WTC11 (cell line): ENCODE data around the gene BEND6.

ENCODE experiments used
- CTCF ChIP-seq: fragments of 200-600 bp; IDR thresholded peaks from 2 replicates; pipeline ENCODE4 v1.8.0; 2022; ENCODE audit warnings: antibody characterized with exemption
- E2F5 ChIP-seq: sonication (generic); formaldehyde crosslinking; IDR thresholded peaks from 2 replicates; pipeline ENCODE4 v1.8.1; 2022; ENCODE audit warnings: mild to moderate bottlenecking, moderate library complexity, missing genetic modification reagents
- ELF4 ChIP-seq: sonication (generic); formaldehyde crosslinking; IDR thresholded peaks from 2 replicates; pipeline ENCODE4 v1.8.1; 2022; ENCODE audit warnings: low read depth, mild to moderate bottlenecking, moderate library complexity, missing genetic modification reagents
- ESRRA ChIP-seq: sonication (generic); formaldehyde crosslinking; IDR thresholded peaks from 2 replicates; pipeline ENCODE4 v1.8.1; 2022; ENCODE audit warnings: mild to moderate bottlenecking, missing genetic modification reagents, borderline replicate concordance
- JUN ChIP-seq: sonication (generic); formaldehyde crosslinking; IDR thresholded peaks from 2 replicates; pipeline ENCODE4 v1.8.0; 2023; ENCODE audit warnings: mild to moderate bottlenecking, missing genetic modification reagents
- NR2C2 ChIP-seq: sonication (generic); formaldehyde crosslinking; IDR thresholded peaks from 2 replicates; pipeline ENCODE4 v1.8.0; 2022; ENCODE audit warnings: mild to moderate bottlenecking, missing genetic modification reagents
- TP53 ChIP-seq: sonication (generic); formaldehyde crosslinking; IDR thresholded peaks from 2 replicates; pipeline ENCODE4 v1.8.1; 2023; ENCODE audit warnings: mild to moderate bottlenecking, missing genetic modification reagents
- ZNF671 ChIP-seq: fragments of 250-450 bp; sonication (Bioruptor Pico); IDR thresholded peaks from 2 replicates; pipeline ENCODE4 v1.8.0; 2021; ENCODE audit warnings: mild to moderate bottlenecking
- TF ChIP-seq, protein P1 (sequence below): sonication (generic); formaldehyde crosslinking; IDR thresholded peaks from 2 replicates; pipeline ENCODE4 v1.8.1; 2023; ENCODE audit warnings: mild to moderate bottlenecking, missing genetic modification reagents
- TF ChIP-seq, protein P2 (sequence below): sonication (generic); formaldehyde crosslinking; IDR thresholded peaks from 2 replicates; pipeline ENCODE4 v1.8.1; 2023; ENCODE audit warnings: mild to moderate bottlenecking, moderate library complexity, missing genetic modification reagents

DNA sequence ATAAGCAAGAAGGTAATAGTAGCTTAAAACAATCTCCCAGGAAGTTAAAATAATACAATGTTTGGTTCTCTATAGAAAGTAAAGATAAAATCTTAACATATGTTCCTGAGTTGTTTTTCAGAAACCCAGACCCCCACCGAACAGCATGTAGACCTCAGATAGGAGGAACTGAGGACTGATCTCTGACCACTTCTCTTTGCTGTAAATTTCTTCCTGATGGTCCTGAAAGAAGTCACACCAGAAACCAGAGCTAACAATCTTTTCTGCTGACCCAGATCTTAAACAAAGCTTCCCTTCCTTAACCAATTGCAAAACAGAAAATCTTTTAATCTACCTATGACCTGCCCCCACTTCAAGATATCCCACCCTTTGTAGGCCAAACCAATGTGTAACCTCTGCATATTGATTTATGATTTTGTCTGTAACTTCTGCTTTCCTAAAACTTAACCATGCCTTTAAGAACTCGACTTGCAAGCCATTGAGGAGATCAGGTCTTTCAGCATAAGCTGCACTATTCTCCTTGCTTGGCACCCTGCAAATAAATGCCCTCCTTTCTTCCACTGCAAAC is 21.9 kb upstream of the BEND6 start:
- TF ChIP-seq ESRRA (no peak), ELF4 (CRISPR knock-in tag) (no peak), CTCF (no peak), JUN (CRISPR knock-in tag) (no peak), ZNF671 (CRISPR knock-in tag) (no peak), NR2C2 (no peak), E2F5 (CRISPR knock-in tag) (no peak), TP53 (no peak)
- TF ChIP-seq, protein P1, sequence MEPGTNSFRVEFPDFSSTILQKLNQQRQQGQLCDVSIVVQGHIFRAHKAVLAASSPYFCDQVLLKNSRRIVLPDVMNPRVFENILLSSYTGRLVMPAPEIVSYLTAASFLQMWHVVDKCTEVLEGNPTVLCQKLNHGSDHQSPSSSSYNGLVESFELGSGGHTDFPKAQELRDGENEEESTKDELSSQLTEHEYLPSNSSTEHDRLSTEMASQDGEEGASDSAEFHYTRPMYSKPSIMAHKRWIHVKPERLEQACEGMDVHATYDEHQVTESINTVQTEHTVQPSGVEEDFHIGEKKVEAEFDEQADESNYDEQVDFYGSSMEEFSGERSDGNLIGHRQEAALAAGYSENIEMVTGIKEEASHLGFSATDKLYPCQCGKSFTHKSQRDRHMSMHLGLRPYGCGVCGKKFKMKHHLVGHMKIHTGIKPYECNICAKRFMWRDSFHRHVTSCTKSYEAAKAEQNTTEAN (CRISPR knock-in tag) = no peak
- TF ChIP-seq, protein P2, sequence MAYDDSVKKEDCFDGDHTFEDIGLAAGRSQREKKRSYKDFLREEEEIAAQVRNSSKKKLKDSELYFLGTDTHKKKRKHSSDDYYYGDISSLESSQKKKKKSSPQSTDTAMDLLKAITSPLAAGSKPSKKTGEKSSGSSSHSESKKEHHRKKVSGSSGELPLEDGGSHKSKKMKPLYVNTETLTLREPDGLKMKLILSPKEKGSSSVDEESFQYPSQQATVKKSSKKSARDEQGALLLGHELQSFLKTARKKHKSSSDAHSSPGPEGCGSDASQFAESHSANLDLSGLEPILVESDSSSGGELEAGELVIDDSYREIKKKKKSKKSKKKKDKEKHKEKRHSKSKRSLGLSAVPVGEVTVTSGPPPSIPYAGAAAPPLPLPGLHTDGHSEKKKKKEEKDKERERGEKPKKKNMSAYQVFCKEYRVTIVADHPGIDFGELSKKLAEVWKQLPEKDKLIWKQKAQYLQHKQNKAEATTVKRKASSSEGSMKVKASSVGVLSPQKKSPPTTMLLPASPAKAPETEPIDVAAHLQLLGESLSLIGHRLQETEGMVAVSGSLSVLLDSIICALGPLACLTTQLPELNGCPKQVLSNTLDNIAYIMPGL (CRISPR knock-in tag) = no peak
